ENCODE results near the gene ZNF576. TPM values are rescaled to one million over a fixed set of nuclear protein-coding genes. Genes with fewer than 3 reads are reported as not detected.
A peak's percentile ranks its signal among the peaks of the same experiment; 100 is the strongest.
"Not testable (repeated sequence)": the region's sequence is repeated elsewhere in the genome, so short reads cannot be mapped to it uniquely, and the experiment has no call there.

Gene ZNF576
- total RNA-seq, 1 donor from 2014 or later, result 12.6 TPM

DNA sequence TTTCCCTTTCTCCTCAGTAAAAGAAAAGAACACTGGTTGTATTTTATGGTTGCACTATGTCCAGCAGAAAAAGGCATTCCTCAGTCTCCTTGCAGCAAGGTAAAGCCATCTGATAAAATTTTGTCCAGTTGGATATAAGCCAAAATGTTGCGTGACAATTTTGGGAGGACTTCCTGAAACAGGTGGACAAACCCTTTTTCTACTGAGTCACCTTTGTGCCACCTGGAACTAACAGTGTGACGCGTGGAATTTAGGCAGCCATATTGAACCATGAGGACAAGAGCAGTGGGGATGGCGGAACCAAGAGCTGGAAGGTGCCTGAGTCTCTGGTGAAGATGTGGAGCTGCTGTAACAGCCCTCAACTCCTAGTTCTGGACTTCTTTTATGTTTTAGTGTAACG is 35.1 kb downstream of the ZNF576 start:
- H3K36me3 Mint-ChIP-seq, result peaks cover 10% of the 10 kb centered on the region
- peaks cover 15% of the 10 kb centered on the region for H3K4me1 Mint-ChIP-seq
- H3K27ac Mint-ChIP-seq, result no peak overlapping the region
- no peaks in the 10 kb centered on the region for H3K9me3 Mint-ChIP-seq
- DNase-seq (ENCODE audit: low spot score in 2 of 2, unreplicated experiment in 2 of 2), result no peak
- no peaks in the 10 kb centered on the region for H3K27me3 Mint-ChIP-seq (ENCODE audit: low read depth)
- TF ChIP-seq, protein P1, sequence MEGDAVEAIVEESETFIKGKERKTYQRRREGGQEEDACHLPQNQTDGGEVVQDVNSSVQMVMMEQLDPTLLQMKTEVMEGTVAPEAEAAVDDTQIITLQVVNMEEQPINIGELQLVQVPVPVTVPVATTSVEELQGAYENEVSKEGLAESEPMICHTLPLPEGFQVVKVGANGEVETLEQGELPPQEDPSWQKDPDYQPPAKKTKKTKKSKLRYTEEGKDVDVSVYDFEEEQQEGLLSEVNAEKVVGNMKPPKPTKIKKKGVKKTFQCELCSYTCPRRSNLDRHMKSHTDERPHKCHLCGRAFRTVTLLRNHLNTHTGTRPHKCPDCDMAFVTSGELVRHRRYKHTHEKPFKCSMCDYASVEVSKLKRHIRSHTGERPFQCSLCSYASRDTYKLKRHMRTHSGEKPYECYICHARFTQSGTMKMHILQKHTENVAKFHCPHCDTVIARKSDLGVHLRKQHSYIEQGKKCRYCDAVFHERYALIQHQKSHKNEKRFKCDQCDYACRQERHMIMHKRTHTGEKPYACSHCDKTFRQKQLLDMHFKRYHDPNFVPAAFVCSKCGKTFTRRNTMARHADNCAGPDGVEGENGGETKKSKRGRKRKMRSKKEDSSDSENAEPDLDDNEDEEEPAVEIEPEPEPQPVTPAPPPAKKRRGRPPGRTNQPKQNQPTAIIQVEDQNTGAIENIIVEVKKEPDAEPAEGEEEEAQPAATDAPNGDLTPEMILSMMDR (IDR thresholded peaks at IDR 0.05; ENCODE audit: unreplicated experiment), result no peak
- H3K4me3 Mint-ChIP-seq, result no peak overlapping the region

- Mint-ChIP-seq H3K36me3 (peaks cover 2% of the 10 kb centered on the region), H3K27ac (no peak overlapping the region), H3K4me1 (peaks cover 21% of the 10 kb centered on the region), H3K4me3 (no peak overlapping the region), H3K27me3 (ENCODE audit: low read depth) (peaks cover 5% of the 10 kb centered on the region), H3K9me3 (no peaks in the 10 kb centered on the region)
- DNase-seq (ENCODE audit: low spot score in 2 of 2, unreplicated experiment in 2 of 2), result no peak
- TF ChIP-seq, protein P1 (IDR thresholded peaks at IDR 0.05; ENCODE audit: unreplicated experiment), result no peak
These were observed 37.1 kb downstream of the ZNF576 start for GRCh38 chr19:43633520-43633919.

DNA sequence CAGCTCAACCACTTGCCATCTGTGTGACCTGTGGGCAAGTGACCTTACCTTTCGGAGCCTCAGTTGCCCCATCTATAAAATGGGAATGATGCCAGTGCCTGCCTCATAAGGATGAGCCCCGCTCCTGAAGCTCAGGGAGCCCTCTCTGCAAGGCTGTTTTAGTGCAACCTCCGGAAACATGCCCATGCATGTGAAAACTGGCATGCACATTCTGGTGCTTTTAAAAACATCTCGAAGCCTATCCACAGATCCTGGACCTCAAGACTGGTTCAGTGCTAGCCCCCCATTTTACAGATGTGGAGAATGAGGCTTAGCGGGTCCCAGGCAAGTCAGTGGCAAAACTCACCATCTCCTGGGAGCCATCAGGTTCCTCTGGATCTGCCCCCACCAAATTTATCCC is 37.7 kb downstream of the ZNF576 start:
- TF ChIP-seq, protein P1 (IDR thresholded peaks at IDR 0.05; ENCODE audit: unreplicated experiment), result no peak
- Mint-ChIP-seq H3K4me3 (no peak overlapping the region), H3K27me3 (ENCODE audit: low read depth) (peaks cover 10% of the 10 kb centered on the region), H3K9me3 (no peaks in the 10 kb centered on the region), H3K4me1 (peaks cover 26% of the 10 kb centered on the region), H3K27ac (no peak overlapping the region), H3K36me3 (peaks cover 2% of the 10 kb centered on the region)
- no peak for DNase-seq (ENCODE audit: low spot score in 2 of 2, unreplicated experiment in 2 of 2)

DNA sequence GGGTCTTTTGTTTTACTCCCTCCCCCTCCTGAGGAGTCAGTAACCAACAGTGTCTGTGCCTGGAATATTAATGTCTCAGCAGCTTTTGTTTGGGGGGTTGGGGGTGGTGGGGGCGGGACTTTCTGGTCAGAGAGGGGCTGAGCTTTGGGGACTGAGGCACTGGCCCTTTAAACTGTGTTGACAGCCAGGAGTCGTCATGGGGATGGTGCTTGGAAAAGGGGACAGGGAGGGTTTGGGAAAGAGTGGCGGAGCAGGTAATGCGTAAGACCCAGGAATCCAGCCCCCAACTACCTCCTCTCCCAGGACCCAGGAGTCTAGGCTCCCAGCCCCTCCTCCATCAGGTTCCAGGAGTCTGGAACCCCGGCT is 38.1 kb downstream of the ZNF576 start:
- DNase-seq (ENCODE audit: low spot score in 2 of 2, unreplicated experiment in 2 of 2), result no peak
- Mint-ChIP-seq H3K4me1 (peaks cover 27% of the 10 kb centered on the region), H3K9me3 (no peaks in the 10 kb centered on the region), H3K27me3 (ENCODE audit: low read depth) (peaks cover 12% of the 10 kb centered on the region), H3K36me3 (peaks cover 2% of the 10 kb centered on the region), H3K27ac (no peak overlapping the region), H3K4me3 (peak overlapping the region; percentile 65)
- TF ChIP-seq, protein P1 (IDR thresholded peaks at IDR 0.05; ENCODE audit: unreplicated experiment), result no peak

GRCh38 chr19:43634872-43635560 is 38.6 kb downstream of the ZNF576 start:
- no peak for DNase-seq (ENCODE audit: low spot score in 2 of 2, unreplicated experiment in 2 of 2)
- H3K27ac Mint-ChIP-seq, result peak overlapping the region; percentile 66
- H3K4me1 Mint-ChIP-seq, result peaks cover 27% of the 10 kb centered on the region
- H3K4me3 Mint-ChIP-seq, result peak overlapping the region; percentile 65
- TF ChIP-seq, protein P1 (IDR thresholded peaks at IDR 0.05; ENCODE audit: unreplicated experiment), result no peak
- H3K27me3 Mint-ChIP-seq (ENCODE audit: low read depth), result peaks cover 13% of the 10 kb centered on the region
- no peaks in the 10 kb centered on the region for H3K9me3 Mint-ChIP-seq
- H3K36me3 Mint-ChIP-seq, result peaks cover 2% of the 10 kb centered on the region

DNA sequence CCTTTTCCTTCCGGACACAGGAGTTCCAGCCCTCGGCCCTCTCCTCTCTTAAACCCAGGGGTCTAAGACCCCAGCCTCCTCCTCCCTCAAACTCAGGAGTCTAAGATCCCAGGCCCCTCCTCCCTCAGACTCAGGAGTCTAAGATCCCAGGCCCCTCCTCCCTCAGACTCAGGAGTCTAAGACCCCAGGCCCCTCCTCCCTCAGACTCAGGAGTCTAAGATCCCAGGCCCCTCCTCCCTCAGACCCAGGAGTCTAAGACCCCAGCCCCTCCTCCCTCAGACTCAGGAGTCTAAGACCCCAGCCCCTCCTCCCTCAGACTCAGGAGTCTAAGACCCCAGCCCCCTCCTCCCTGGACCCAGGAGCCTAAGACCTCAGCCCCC is 39.2 kb downstream of the ZNF576 start:
- not testable (repeated sequence) for H3K36me3 Mint-ChIP-seq; H3K9me3 Mint-ChIP-seq; DNase-seq (ENCODE audit: low spot score in 2 of 2, unreplicated experiment in 2 of 2)
- Mint-ChIP-seq H3K27me3 (ENCODE audit: low read depth) (peaks cover 17% of the 10 kb centered on the region), H3K4me1 (peaks cover 29% of the 10 kb centered on the region), H3K4me3 (peak overlapping the region; percentile 65), H3K27ac (peak overlapping the region; percentile 66)
